K562 (cell line): ENCODE data around the gene P2RX5. TPM values are rescaled to one million over a fixed set of nuclear protein-coding genes. Genes with fewer than 3 reads are reported as not detected.

Experiments used
- ATAC-seq: fragments of 200-7000 bp; cut with Tn5 transposase; 3 replicates; pipeline ENCODE4 v1.9.1; 2020; ENCODE audit warnings: moderate library complexity
- BruUV-seq: library from RNA; stranded (reverse); fragments of 400-500 nt; replicated peaks from 2 replicates; lab custom pipeline; 2021; lab: Mats Ljungman, UMichigan
- CTCF ChIA-PET: fragments of 300-600 bp; formaldehyde crosslinking; extraction: SDS; loops from one replicate; lab custom pipeline; 2021; ENCODE audit warnings: low intra/inter-chr PET ratio; lab: Yijun Ruan, JAX
- POLR2A ChIA-PET: fragments of 300-600, 350-650 bp; sonication (Branson Sonifier 250); formaldehyde crosslinking; extraction: SDS; loops from one replicate; lab custom pipeline; 2021; ENCODE audit warnings: antibody characterized with exemption, inconsistent platforms; lab: Yijun Ruan, JAX
- DNase-seq, 4 experiments: peaks; one replicate each; pipeline versions ENCODE4 v3.0.0 to v3.0.0-alpha.2; 2011 to 2018; ENCODE audit warnings: low spot score in 3 of 4, mixed read lengths in 3 of 4; ENCODE audit errors: extremely low read depth in 1 of 4
- FAIRE-seq: peaks from 2 replicates; lab custom pipeline; 2011; peaks lifted over from hg19 to GRCh38; lab: Jason Lieb, UNC
- H2AFZ ChIP-seq: 2 replicates; pipeline ENCODE4 v1.6.0; 2011; ENCODE audit warnings: low read depth, low read length, control low read depth, inconsistent platforms
- H3K27ac ChIP-seq: fragments of 200-600 bp; 3 replicates; pipeline ENCODE4 v1.8.0; 2011; ENCODE audit warnings: low read depth, mild to moderate bottlenecking, control low read depth, inconsistent platforms, low read length, moderate library complexity, mixed read lengths; ENCODE audit errors: extremely low read depth
- H3K27me3 ChIP-seq, 2 experiments: fragments of 300-600 bp in 1 of 2; 2 replicates in 1 of 2; 3 replicates in 1 of 2; pipeline versions ENCODE4 v1.6.0 to v1.8.0; 2011; ENCODE audit warnings: inconsistent platforms in 2 of 2, low read length in 2 of 2, mild to moderate bottlenecking in 1 of 2, mixed read lengths in 1 of 2, moderate library complexity in 1 of 2; ENCODE audit not compliant: control insufficient read depth in 2 of 2, insufficient read depth in 2 of 2
- H3K36me3 ChIP-seq: fragments of 300-600 bp; 3 replicates; pipeline ENCODE4 v1.8.0; 2011; ENCODE audit warnings: mild to moderate bottlenecking, low read length, inconsistent platforms; ENCODE audit not compliant: control insufficient read depth, insufficient read depth
- H3K4me1 ChIP-seq, 2 experiments: fragments of 200-600 bp in 1 of 2; replicated peaks in 1 of 2; 2 replicates in 1 of 2; 3 replicates in 1 of 2; pipeline versions ENCODE4 v1.5.1 to v1.8.0; 2011; ENCODE audit warnings: inconsistent platforms in 2 of 2, low read length in 2 of 2, mild to moderate bottlenecking in 1 of 2, mixed read lengths in 1 of 2, moderate library complexity in 1 of 2; ENCODE audit not compliant: control insufficient read depth in 2 of 2, insufficient read depth in 2 of 2
- H3K4me2 ChIP-seq: 2 replicates; pipeline ENCODE4 v1.6.1; 2011; ENCODE audit warnings: low read length, control low read depth, inconsistent platforms, mixed read lengths; ENCODE audit not compliant: insufficient read depth
- H3K4me3 ChIP-seq: fragments of 200-600 bp; sonication (generic), shearing (Covaris generic); 2 replicates; pipeline ENCODE4 v1.5.1; 2016; ENCODE audit warnings: control low read depth, inconsistent platforms
- H3K79me2 ChIP-seq: fragments of 200-600 bp; 3 replicates; pipeline ENCODE4 v1.8.0; 2011; ENCODE audit warnings: low read length, inconsistent platforms; ENCODE audit not compliant: control insufficient read depth, insufficient read depth
- H3K9ac ChIP-seq, 2 experiments: 2 replicates each; pipeline versions ENCODE4 v1.6.0 to v1.6.1; 2011; ENCODE audit warnings: low read depth in 2 of 2, low read length in 2 of 2, control low read depth in 1 of 2, inconsistent platforms in 1 of 2, mild to moderate bottlenecking in 1 of 2, mixed read lengths in 1 of 2; ENCODE audit not compliant: insufficient read depth in 1 of 2
- H3K9me1 ChIP-seq: one replicate; pipeline ENCODE4 v1.6.0; 2011; ENCODE audit warnings: inconsistent platforms, mild to moderate bottlenecking, low read length, moderate library complexity; ENCODE audit not compliant: control insufficient read depth, insufficient read depth
- H3K9me3 ChIP-seq: replicated peaks from 2 replicates; pipeline ENCODE4 v1.5.1; 2011; ENCODE audit warnings: low read depth, low read length, inconsistent platforms; ENCODE audit not compliant: control insufficient read depth, insufficient read depth
- H4K20me1 ChIP-seq: replicated peaks from 2 replicates; pipeline ENCODE4 v1.6.1; 2011; ENCODE audit warnings: low read length, inconsistent platforms, mixed read lengths; ENCODE audit not compliant: control insufficient read depth, insufficient read depth
- DMBX1 ChIP-seq: fragments of 250-450 bp; sonication (Bioruptor Pico); IDR thresholded peaks from 2 replicates; pipeline ENCODE4 v1.8.0; 2022; ENCODE audit warnings: inconsistent platforms, mild to moderate bottlenecking, moderate library complexity, borderline replicate concordance
- MEF2A ChIP-seq: IDR thresholded peaks from 2 replicates; pipeline ENCODE4 v1.6.1; 2011; ENCODE audit warnings: low read depth, mild to moderate bottlenecking, low read length, moderate library complexity; ENCODE audit not compliant: control insufficient read depth
- MTA3 ChIP-seq: fragments of 450-650 bp; formaldehyde crosslinking; IDR thresholded peaks from 2 replicates; pipeline ENCODE4 v1.6.1; 2017; ENCODE audit warnings: mild to moderate bottlenecking, borderline replicate concordance
- NCOA1 ChIP-seq: fragments of 450-650 bp; IDR thresholded peaks from 2 replicates; pipeline ENCODE4 v1.6.1; 2016; ENCODE audit warnings: low read depth
- NFXL1 ChIP-seq: fragments of 450-650 bp; formaldehyde crosslinking; IDR thresholded peaks from 2 replicates; pipeline ENCODE4 v1.4.0; 2021; ENCODE audit warnings: mild to moderate bottlenecking
- PURB ChIP-seq: sonication (generic); formaldehyde crosslinking; IDR thresholded peaks from 2 replicates; pipeline ENCODE4 v1.9.0; 2021; ENCODE audit warnings: low read depth, mild to moderate bottlenecking, missing genetic modification reagents
- SIN3B ChIP-seq: fragments of 450-650 bp; IDR thresholded peaks from 2 replicates; pipeline ENCODE4 v1.6.1; 2017; ENCODE audit warnings: low read depth, mild to moderate bottlenecking, moderate library complexity
- TCF15 ChIP-seq: fragments of 250-450 bp; sonication (Bioruptor Pico); IDR thresholded peaks from 2 replicates; pipeline ENCODE4 v1.8.0; 2022; ENCODE audit warnings: moderate library complexity, mild to moderate bottlenecking, inconsistent platforms
- ZC3H4 ChIP-seq: sonication (generic); formaldehyde crosslinking; IDR thresholded peaks from 2 replicates; pipeline ENCODE4 v1.9.0; 2021; ENCODE audit warnings: missing genetic modification reagents, borderline replicate concordance
- ZNF274 ChIP-seq: IDR thresholded peaks from 2 replicates; pipeline ENCODE4 v1.6.1; 2011; ENCODE audit warnings: low read depth, mild to moderate bottlenecking, low read length, moderate library complexity, borderline replicate concordance
- ZNF717 ChIP-seq: fragments of 250-450 bp; sonication (Bioruptor Pico); IDR thresholded peaks from 2 replicates; pipeline ENCODE4 v1.5.0; 2021
- WGBS: fragments of 100-300 bp; shearing (Covaris generic); methylation state at CpG from one replicate; pipeline ENCODE4 v1.1.6; 2016; ENCODE audit warnings: low coverage, mixed read lengths; ENCODE audit not compliant: insufficient coverage; ENCODE audit errors: missing lambda C conversion rate; 5-methylcytosine and 5-hydroxymethylcytosine counted together
- in situ Hi-C: fragments of 300-500 bp; cut with MboI; formaldehyde crosslinking; loops from 4 replicates; pipeline ENCODE4 v1.15.0; 2018; ENCODE audit warnings: inconsistent platforms, mixed read lengths
- intact Hi-C: fragments of 100-400 bp; cut with micrococcal nuclease; formaldehyde crosslinking; loops from 2 replicates; pipeline ENCODE4 v1.14.2; 2022
- polyA plus RNA-seq, 8 experiments: library from polyadenylated mRNA; depleted of rRNA in 4 of 8; stranded (reverse) in 5 of 8; unstranded in 3 of 8; fragments of >200 nt; fragmentation: Nextera tagmentation in 2 of 8; fragmentation: Illumina TruSeq in 1 of 8; extraction: Ambion mirVana in 2 of 8; extraction: Trizol in 1 of 8; gene quantifications; 2 replicates each; pipeline versions ENCODE4 v1.2.1 to v1.2.3, GENCODE V29; 2011 to 2014; ENCODE audit warnings: inconsistent platforms in 1 of 8, missing spikeins in 1 of 8
- total RNA-seq, 7 experiments: library from RNA; depleted of rRNA in 6 of 7; stranded (reverse); fragments of >200 nt in 6 of 7; fragmentation: Illumina TruSeq in 2 of 7; extraction: Trizol in 2 of 7; gene quantifications; 2 replicates each; pipeline versions ENCODE4 v1.2.1 to v1.2.3, GENCODE V29; 2011 to 2021; ENCODE audit warnings: low replicate concordance in 1 of 7

The P2RX5 gene
- total and polyA plus RNA-seq, 9 of the 15 experiments (the other 6 are each of a cell fraction or from before 2014, with no cell fraction given), result 0.31 to 4.0 (median 1.3) TPM

GRCh38 chr17:3745071-3745470, 49.1 kb upstream of the P2RX5 start:
- H3K4me1 ChIP-seq, result no peaks in the 10 kb centered on the region; a peak in 1 of 5 replicates
- WGBS, result 23% methylated on average over 8 of the region's 10 CpGs
- no peak overlapping the region for H3K4me2 ChIP-seq
- no peaks in the 10 kb centered on the region for H4K20me1 ChIP-seq
- H3K79me2 ChIP-seq, result no peaks in the 10 kb centered on the region
- TF ChIP-seq MEF2A (no peak), ZNF717 (CRISPR knock-in tag) (no peak), ZNF274 (no peak), ZC3H4 (no peak), MTA3 (no peak), NFXL1 (CRISPR knock-in tag) (no peak), PURB (CRISPR knock-in tag) (no peak), TCF15 (CRISPR knock-in tag) (no peak), NCOA1 (no peak), DMBX1 (CRISPR knock-in tag) (no peak), SIN3B (no peak)
- TF ChIP-seq, all 486 proteins: peak for 0
- FAIRE-seq, result no peak
- H3K4me3 ChIP-seq, result no peak overlapping the region
- no TSS peak for BruUV-seq
- CTCF ChIA-PET, result no interaction called here
- in situ Hi-C loops, result no loop called here
- no peaks in the 10 kb centered on the region for H3K36me3 ChIP-seq
- no peaks in the 10 kb centered on the region for H3K9me1 ChIP-seq
- intact Hi-C loops, result no loop called here
- POLR2A ChIA-PET, result no interaction called here
- ATAC-seq, result no peak
- no peak overlapping the region for H3K27ac ChIP-seq
- no peak overlapping the region for H2AFZ ChIP-seq
- H3K9me3 ChIP-seq, result no peaks in the 10 kb centered on the region
- H3K27me3 ChIP-seq, result peaks cover 9 to 28% of the 10 kb centered on the region in 2 experiments
- DNase-seq, result no peak
- no peak overlapping the region for H3K9ac ChIP-seq
